Stomach (tissue), 19 donors: ENCODE results near the gene ITGB1BP2. TPM values are rescaled to one million over a fixed set of nuclear protein-coding genes. Genes with fewer than 3 reads are reported as not detected.

Experiments used
- DNase-seq, 2 donors: peaks; one replicate each; pipeline versions ENCODE4 v3.0.0 to v3.0.0-alpha.2; 2013 to 2019
- H3K27ac ChIP-seq, 5 donors: fragments of 200-600 bp in 4 of 5; sonication (generic) in 4 of 5; one replicate each; pipeline ENCODE4 v1.5.1; 2013 to 2019; ENCODE audit warnings: mild to moderate bottlenecking in 1 of 5, moderate library complexity in 1 of 5
- H3K27me3 ChIP-seq, 3 donors: fragments of 200-600 bp; sonication (generic); one replicate each; pipeline ENCODE4 v1.5.1; 2017 to 2019; ENCODE audit warnings: mixed run types in 1 of 3
- H3K36me3 ChIP-seq, 4 donors: fragments of 200-600 bp; sonication (generic); 1 replicate in 3 of 4; 2 replicates in 1 of 4; pipeline ENCODE4 v1.5.1; 2016 to 2019
- H3K4me1 ChIP-seq, 4 donors: fragments of 200-600 bp; sonication (generic); one replicate each; pipeline ENCODE4 v1.5.1; 2016 to 2019
- H3K4me3 ChIP-seq, 4 donors: fragments of 200-600 bp; sonication (generic) in 3 of 4; one replicate each; pipeline ENCODE4 v1.5.1; 2016 to 2019; ENCODE audit warnings: mild to moderate bottlenecking in 1 of 4
- H3K9me3 ChIP-seq, 4 donors: fragments of 200-600 bp; sonication (generic); one replicate each; pipeline ENCODE4 v1.5.1; 2016 to 2019
- EP300 ChIP-seq: sonication (generic); formaldehyde crosslinking; IDR thresholded peaks from one replicate; pipeline ENCODE4 v1.6.1; 2017; ENCODE audit warnings: antibody characterized with exemption
- POLR2A ChIP-seq, 4 donors: fragments of 450-650 bp; IDR thresholded peaks; one replicate each; pipeline ENCODE4 v1.6.1; 2016; ENCODE audit warnings: antibody characterized with exemption in 4 of 4, control low read depth in 2 of 4, mild to moderate bottlenecking in 1 of 4, moderate library complexity in 1 of 4
- POLR2AphosphoS5 ChIP-seq, 3 donors: sonication (generic); formaldehyde crosslinking; IDR thresholded peaks; one replicate each; pipeline ENCODE4 v1.6.1; 2016; ENCODE audit warnings: antibody characterized with exemption in 3 of 3
- WGBS, 5 donors: extraction: QIAGEN DNeasy Blood & Tissue Kit in 3 of 5; methylation state at CpG; one replicate each; pipeline versions ENCODE4 v1.1.5 to v1.1.7; 2013 to 2018; 5-methylcytosine and 5-hydroxymethylcytosine counted together
- intact Hi-C: fragments of 100-400 bp; cut with DNase I; formaldehyde crosslinking; loops from one replicate; pipeline ENCODE4 v1.15.1; 2023; ENCODE audit warnings: low total_unique reads
- long read RNA-seq, 10 donors: transcript quantifications; one replicate each; lab custom pipeline, GENCODE V29; 2026
- polyA plus RNA-seq, 3 donors: library from polyadenylated mRNA; stranded (reverse); fragments of 200-250 nt; gene quantifications; one replicate each; pipeline ENCODE4 v1.2.3, GENCODE V29; 2013
- total RNA-seq, 5 donors: library from RNA; depleted of rRNA; stranded (reverse); fragments of >200 nt; gene quantifications; one replicate each; pipeline versions ENCODE4 v1.1.0 to v1.2.3, GENCODE V29; 2014 to 2016
- TF ChIP-seq, protein P1 (sequence below), 7 experiments: fragments of 450-650 bp in 4 of 7; fragments of 200-600 bp in 3 of 7; sonication (generic) in 3 of 7; IDR thresholded peaks; one replicate each; pipeline ENCODE4 v1.5.1; 2016 to 2019; ENCODE audit warnings: antibody characterized with exemption in 7 of 7, control low read depth in 2 of 7, mild to moderate bottlenecking in 1 of 7
- donor health status: healthy with polysubstance abuse.
- donor health status: Bipolar disorder and iron deficiency.
- donor health status: healthy.

Gene ITGB1BP2
- 100 to 1,000 TPM in 1 of 5 donors, 10 to 100 TPM in 1, 1 to 10 TPM in 1, not detected in 2; 8.8 to 126 (median 14.3) TPM for total RNA-seq
- polyA plus RNA-seq: 1 to 10 TPM; 1.3 to 3.7 (median 2.0) TPM
- long read RNA-seq, donor 1, partial matches to known transcripts: 0 of 1 reads
- long read RNA-seq, donor 1, other reads (novel, unspliced or antisense): 0 of 1 reads
- long read RNA-seq, donor 2: 0 reads
- long read RNA-seq, donor 3: 0 reads
- long read RNA-seq, donor 4: 0 reads
- long read RNA-seq, donor 5: 0 reads
- long read RNA-seq, donor 6, partial matches to known transcripts: 0 of 1 reads
- long read RNA-seq, donor 6, other reads (novel, unspliced or antisense): 0 of 1 reads
- long read RNA-seq, donor 7: 0 reads
- long read RNA-seq, donor 8: 0 reads
- long read RNA-seq, donor 9, partial matches to known transcripts: 0 of 1 reads
- long read RNA-seq, donor 9, other reads (novel, unspliced or antisense): 0 of 1 reads
- long read RNA-seq, donor 10: 0 reads

GRCh38 chrX:71301195-71301924 is at the start of gene ITGB1BP2:
TSS of gene ITGB1BP2 (plus strand) at chrX:71301750. CDS start at chrX:71301807, 57 bp downstream.
- H3K4me1 ChIP-seq: no peaks in the 10 kb centered on the region
- peak in 1 of 2 donors; percentile 46 for DNase-seq
- 62 to 76% (median 66%) methylated on average over 6 to 10 of the region's 10 CpGs for WGBS, 5 donors

DNA sequence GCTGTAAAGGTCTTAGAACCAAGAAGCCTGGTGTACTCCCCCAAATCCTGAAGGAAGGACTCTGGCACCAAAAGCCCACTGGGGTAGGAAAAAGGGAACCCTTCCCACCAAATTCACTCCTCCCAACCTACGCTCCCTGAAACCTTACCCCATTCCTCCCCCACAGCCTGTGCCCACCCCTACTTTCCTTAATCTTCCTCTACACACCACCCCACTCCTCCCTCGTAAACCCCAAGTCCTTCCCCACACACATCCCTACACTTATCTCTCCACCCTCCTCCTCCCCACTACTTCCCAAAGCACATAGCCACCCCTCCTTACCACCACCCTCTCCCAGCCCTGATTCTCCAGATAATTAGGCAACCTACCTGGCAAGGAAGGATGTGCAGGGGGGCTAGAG is 49.3 kb upstream of the ITGB1BP2 start:
- no peaks in the 10 kb centered on the region for H3K27me3 ChIP-seq
- H3K36me3 ChIP-seq: peaks cover 0 to 38% (median 35%) of the 10 kb centered on the region in 4 donors
- H3K9me3 ChIP-seq: no peaks in the 10 kb centered on the region
- TF ChIP-seq, protein P1, sequence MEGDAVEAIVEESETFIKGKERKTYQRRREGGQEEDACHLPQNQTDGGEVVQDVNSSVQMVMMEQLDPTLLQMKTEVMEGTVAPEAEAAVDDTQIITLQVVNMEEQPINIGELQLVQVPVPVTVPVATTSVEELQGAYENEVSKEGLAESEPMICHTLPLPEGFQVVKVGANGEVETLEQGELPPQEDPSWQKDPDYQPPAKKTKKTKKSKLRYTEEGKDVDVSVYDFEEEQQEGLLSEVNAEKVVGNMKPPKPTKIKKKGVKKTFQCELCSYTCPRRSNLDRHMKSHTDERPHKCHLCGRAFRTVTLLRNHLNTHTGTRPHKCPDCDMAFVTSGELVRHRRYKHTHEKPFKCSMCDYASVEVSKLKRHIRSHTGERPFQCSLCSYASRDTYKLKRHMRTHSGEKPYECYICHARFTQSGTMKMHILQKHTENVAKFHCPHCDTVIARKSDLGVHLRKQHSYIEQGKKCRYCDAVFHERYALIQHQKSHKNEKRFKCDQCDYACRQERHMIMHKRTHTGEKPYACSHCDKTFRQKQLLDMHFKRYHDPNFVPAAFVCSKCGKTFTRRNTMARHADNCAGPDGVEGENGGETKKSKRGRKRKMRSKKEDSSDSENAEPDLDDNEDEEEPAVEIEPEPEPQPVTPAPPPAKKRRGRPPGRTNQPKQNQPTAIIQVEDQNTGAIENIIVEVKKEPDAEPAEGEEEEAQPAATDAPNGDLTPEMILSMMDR (IDR thresholded peaks at IDR 0.05): no peak
- TF ChIP-seq EP300 (no peak), POLR2AphosphoS5 (IDR thresholded peaks at IDR 0.05) (no peak), POLR2A (IDR thresholded peaks at IDR 0.05) (no peak)
- 56 to 73% (median 61%) methylated on average over 2 of the region's 2 CpGs for WGBS, 5 donors
- H3K27ac ChIP-seq: no peak overlapping the region
- intact Hi-C loops: no loop called here
- H3K4me1 ChIP-seq: peaks cover 0 to 28% (median 17%) of the 10 kb centered on the region in 4 donors
- H3K4me3 ChIP-seq: peak overlapping the region in 2 of 4 donors; percentile 63 to 67
- DNase-seq: no peak

More at GRCh38 chrX:71301195-71301924, at the start of gene ITGB1BP2:
- Histone ChIP-seq H3K4me3 (peak within 1 kb of the TSS in 3 of 4 donors; percentile 14 to 15 (median 15)), H3K27me3 (no peaks in the 10 kb centered on the region), H3K36me3 (peaks cover 17 to 57% (median 43%) of the 10 kb centered on the region in 4 donors), H3K9me3 (no peaks in the 10 kb centered on the region), H3K27ac (peak within 1 kb of the TSS in 4 of 5 donors; percentile 20 to 67 (median 40))
- TF ChIP-seq POLR2A (IDR thresholded peaks at IDR 0.05) (no peak), POLR2AphosphoS5 (IDR thresholded peaks at IDR 0.05) (peak in 1 of 3 donors; percentile 34)
- intact Hi-C loops: no loop called here

DNA sequence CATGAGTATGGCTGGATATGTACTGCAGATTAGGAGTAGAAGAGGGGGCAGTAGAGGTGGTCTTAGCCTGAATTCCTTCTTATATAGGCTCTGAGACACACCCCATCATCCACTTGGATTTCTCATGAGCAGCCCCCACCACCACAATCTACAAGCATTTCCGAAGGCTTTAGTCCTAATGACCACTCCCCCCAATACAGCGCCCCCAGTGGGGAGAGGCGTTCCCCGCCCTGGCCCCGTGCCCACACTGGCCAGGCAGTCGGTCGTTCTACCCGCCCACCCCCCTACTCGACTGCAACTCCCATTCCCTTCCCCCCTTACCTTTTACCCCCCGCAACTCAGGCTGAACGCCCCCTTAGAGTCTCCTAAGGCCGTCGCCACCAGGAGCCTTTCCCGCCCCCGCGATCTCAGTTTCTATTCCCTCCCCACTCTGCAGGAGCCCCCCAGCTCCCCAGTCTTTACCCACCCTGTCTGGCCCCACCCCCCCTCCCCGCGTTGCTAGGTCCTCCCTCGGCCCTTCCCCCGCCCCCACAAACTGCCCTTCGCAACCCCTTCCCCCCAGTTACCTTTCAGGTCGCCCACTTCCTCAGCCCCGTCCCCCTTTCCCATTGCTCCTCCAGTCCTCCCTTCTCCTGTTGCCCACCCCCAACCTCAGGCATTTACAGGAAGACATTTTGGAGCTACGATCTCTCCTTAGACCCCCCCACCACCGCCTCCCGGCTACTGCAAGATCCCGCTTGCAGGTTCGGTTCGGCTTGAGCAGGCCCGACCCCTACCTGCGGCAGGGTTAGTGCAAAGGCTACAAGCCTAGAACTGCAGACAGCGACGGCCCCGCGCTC is 48.1 kb upstream of the ITGB1BP2 start:
- DNase-seq: peak; percentile 39 to 81
- peak overlapping the region; percentile 20 to 87 (median 85) for H3K27ac ChIP-seq
- H3K27me3 ChIP-seq: no peaks in the 10 kb centered on the region
- peaks cover 0 to 28% (median 17%) of the 10 kb centered on the region in 4 donors for H3K4me1 ChIP-seq
- peaks cover 0 to 25% (median 23%) of the 10 kb centered on the region in 4 donors for H3K36me3 ChIP-seq
- WGBS, 5 donors: 1 to 44% (median 13%) methylated on average over 20 to 35 of the region's 35 CpGs
- TF ChIP-seq, protein P1 (IDR thresholded peaks at IDR 0.05): peak in 3 of 7 experiments; percentile 35 to 53 (median 37)
- TF ChIP-seq POLR2A (IDR thresholded peaks at IDR 0.05) (no peak), POLR2AphosphoS5 (IDR thresholded peaks at IDR 0.05) (no peak)
- H3K4me3 ChIP-seq: peak overlapping the region; percentile 60 to 77 (median 65)
- intact Hi-C loops: no loop called here
- H3K9me3 ChIP-seq: no peaks in the 10 kb centered on the region

- WGBS, 5 donors: 0 to 38% (median 4%) methylated on average over 25 to 52 of the region's 54 CpGs
- no peaks in the 10 kb centered on the region for H3K9me3 ChIP-seq
Observed at GRCh38 chrX:71254092-71254963, 47.2 kb upstream of the ITGB1BP2 start, which contains the start of gene ZMYM3. TSS of gene ZMYM3 (minus strand) at chrX:71254140. CDS start at chrX:71253255, 885 bp downstream.

More at GRCh38 chrX:71254092-71254963, 47.2 kb upstream of the ITGB1BP2 start, which contains the start of gene ZMYM3:
- DNase-seq: peak; percentile 86 to 96
- Histone ChIP-seq H3K4me1 (peaks cover 0 to 28% (median 17%) of the 10 kb centered on the region in 4 donors), H3K27me3 (no peaks in the 10 kb centered on the region), H3K27ac (peak within 1 kb of the TSS; percentile 75 to 87 (median 85)), H3K4me3 (peak within 1 kb of the TSS; percentile 60 to 77 (median 65)), H3K36me3 (peaks cover 0 to 16% (median 14%) of the 10 kb centered on the region in 4 donors)
- TF ChIP-seq, protein P1 (IDR thresholded peaks at IDR 0.05): no peak
- TF ChIP-seq POLR2A (IDR thresholded peaks at IDR 0.05) (no peak), POLR2AphosphoS5 (IDR thresholded peaks at IDR 0.05) (peak in 2 of 3 donors; percentile 31 to 41)
- intact Hi-C loops: no loop called here
